WTC11 (cell line): ENCODE measurements around the gene BMF. TPM values are rescaled to one million over a fixed set of nuclear protein-coding genes. Genes with fewer than 3 reads are reported as not detected.

Experiments
- ATAC-seq: fragments of 200-7000 bp; cut with Tn5 transposase; 2 replicates; pipeline ENCODE4 v1.10.0; 2021; ENCODE audit warnings: mild to moderate bottlenecking, moderate library complexity
- CTCF ChIA-PET: fragments of 300-600 bp; sonication (Branson Sonifier 250); formaldehyde crosslinking; loops from one replicate; lab custom pipeline; 2021; ENCODE audit warnings: antibody characterized with exemption; lab: Charles Lee
- POLR2A ChIA-PET: fragments of 350-600 bp; sonication (Branson Sonifier 250); formaldehyde crosslinking; loops from one replicate; lab custom pipeline; 2021; ENCODE audit warnings: antibody characterized with exemption; lab: Charles Lee
- DNase-seq: peaks from one replicate; pipeline ENCODE4 v3.0.0; 2021; ENCODE audit warnings: low spot score
- H3K27ac Mint-ChIP-seq: 2 replicates; pipeline ENCODE4 v1.8.0; 2021; ENCODE audit warnings: mixed read lengths
- H3K27me3 Mint-ChIP-seq: 2 replicates; pipeline ENCODE4 v1.8.0; 2021; ENCODE audit warnings: low read depth, mild to moderate bottlenecking, moderate library complexity, mixed read lengths
- H3K36me3 Mint-ChIP-seq: 2 replicates; pipeline ENCODE4 v1.8.0; 2021; ENCODE audit warnings: mixed read lengths
- H3K4me1 Mint-ChIP-seq: 2 replicates; pipeline ENCODE4 v1.8.0; 2022; ENCODE audit warnings: mixed read lengths
- H3K4me3 Mint-ChIP-seq: 2 replicates; pipeline ENCODE4 v1.8.0; 2021; ENCODE audit warnings: mild to moderate bottlenecking, moderate library complexity, mixed read lengths
- H3K9me3 Mint-ChIP-seq: 2 replicates; pipeline ENCODE4 v1.8.0; 2021; ENCODE audit warnings: mixed read lengths
- ATF3 ChIP-seq: sonication (generic); formaldehyde crosslinking; conservative IDR thresholded peaks from 2 replicates; pipeline ENCODE4 v1.8.1; 2022; ENCODE audit warnings: mild to moderate bottlenecking, missing genetic modification reagents
- CBFB ChIP-seq: sonication (generic); formaldehyde crosslinking; IDR thresholded peaks from 2 replicates; pipeline ENCODE4 v1.8.1; 2022; ENCODE audit warnings: mild to moderate bottlenecking, low read depth, missing genetic modification reagents
- CDX4 ChIP-seq: fragments of 250-450 bp; sonication (Bioruptor Pico); IDR thresholded peaks from 2 replicates; pipeline ENCODE4 v1.9.0; 2021; ENCODE audit warnings: moderate library complexity, mild to moderate bottlenecking, inconsistent platforms, borderline replicate concordance
- ELF4 ChIP-seq: sonication (generic); formaldehyde crosslinking; IDR thresholded peaks from 2 replicates; pipeline ENCODE4 v1.8.1; 2022; ENCODE audit warnings: low read depth, mild to moderate bottlenecking, moderate library complexity, missing genetic modification reagents
- ESRRA ChIP-seq: sonication (generic); formaldehyde crosslinking; IDR thresholded peaks from 2 replicates; pipeline ENCODE4 v1.8.1; 2022; ENCODE audit warnings: mild to moderate bottlenecking, missing genetic modification reagents, borderline replicate concordance
- ETV6 ChIP-seq: sonication (generic); formaldehyde crosslinking; IDR thresholded peaks from 2 replicates; pipeline ENCODE4 v1.8.1; 2022; ENCODE audit warnings: mild to moderate bottlenecking, missing genetic modification reagents
- GRHL2 ChIP-seq: fragments of 250-450 bp; sonication (Bioruptor Pico); IDR thresholded peaks from 2 replicates; pipeline ENCODE4 v1.8.0; 2022; ENCODE audit warnings: mild to moderate bottlenecking, moderate library complexity; ENCODE audit not compliant: insufficient replicate concordance, severe bottlenecking
- JAZF1 ChIP-seq: fragments of 250-450 bp; sonication (Bioruptor Pico); IDR thresholded peaks from 2 replicates; pipeline ENCODE4 v1.9.0; 2021; ENCODE audit warnings: moderate library complexity, mild to moderate bottlenecking, inconsistent platforms
- MLX ChIP-seq: sonication (generic); formaldehyde crosslinking; IDR thresholded peaks from 2 replicates; pipeline ENCODE4 v1.8.1; 2023; ENCODE audit warnings: mild to moderate bottlenecking, missing genetic modification reagents, moderate library complexity
- NFE2L1 ChIP-seq: sonication (generic); formaldehyde crosslinking; IDR thresholded peaks from 2 replicates; pipeline ENCODE4 v1.8.1; 2023; ENCODE audit warnings: missing genetic modification reagents
- NFYB ChIP-seq: sonication (generic); formaldehyde crosslinking; conservative IDR thresholded peaks from 2 replicates; pipeline ENCODE4 v1.8.0; 2022; ENCODE audit warnings: low read depth, missing genetic modification reagents
- NR1H2 ChIP-seq: sonication (generic); formaldehyde crosslinking; IDR thresholded peaks from 2 replicates; pipeline ENCODE4 v1.9.0; 2021; ENCODE audit warnings: mild to moderate bottlenecking, moderate library complexity, missing genetic modification reagents
- OVOL2 ChIP-seq: fragments of 250-450 bp; sonication (Bioruptor Pico); IDR thresholded peaks from 2 replicates; pipeline ENCODE4 v1.9.0; 2021; ENCODE audit warnings: mild to moderate bottlenecking, borderline replicate concordance
- STAT6 ChIP-seq: sonication (generic); formaldehyde crosslinking; conservative IDR thresholded peaks from 2 replicates; pipeline ENCODE4 v1.8.1; 2023; ENCODE audit warnings: mild to moderate bottlenecking, low read depth, missing genetic modification reagents, moderate library complexity
- TCF7 ChIP-seq: sonication (generic); formaldehyde crosslinking; IDR thresholded peaks from 2 replicates; pipeline ENCODE4 v1.8.0; 2022; ENCODE audit warnings: mild to moderate bottlenecking, low read depth, missing genetic modification reagents, moderate library complexity
- ZBTB21 ChIP-seq: sonication (generic); formaldehyde crosslinking; IDR thresholded peaks from 2 replicates; pipeline ENCODE4 v1.8.1; 2023; ENCODE audit warnings: mild to moderate bottlenecking, missing genetic modification reagents, borderline replicate concordance
- ZMAT4 ChIP-seq: fragments of 250-450 bp; sonication (Bioruptor Pico); IDR thresholded peaks from 2 replicates; pipeline ENCODE4 v1.9.0; 2021; ENCODE audit warnings: mild to moderate bottlenecking
- ZNF121 ChIP-seq: sonication (generic); formaldehyde crosslinking; IDR thresholded peaks from 2 replicates; pipeline ENCODE4 v1.8.0; 2023; ENCODE audit warnings: missing genetic modification reagents
- ZNF138 ChIP-seq: sonication (generic); formaldehyde crosslinking; conservative IDR thresholded peaks from 2 replicates; pipeline ENCODE4 v1.8.1; 2022; ENCODE audit warnings: mild to moderate bottlenecking, moderate library complexity, missing genetic modification reagents
- ZNF219 ChIP-seq: sonication (generic); formaldehyde crosslinking; IDR thresholded peaks from 2 replicates; pipeline ENCODE4 v1.8.0; 2023; ENCODE audit warnings: missing genetic modification reagents, mild to moderate bottlenecking, borderline replicate concordance
- ZNF416 ChIP-seq: fragments of 250-450 bp; sonication (Bioruptor Pico); IDR thresholded peaks from 2 replicates; pipeline ENCODE4 v1.9.0; 2021; ENCODE audit warnings: mild to moderate bottlenecking, inconsistent platforms
- ZNF423 ChIP-seq: fragments of 250-450 bp; sonication (Bioruptor Pico); IDR thresholded peaks from 2 replicates; pipeline ENCODE4 v2.1.2; 2022; ENCODE audit warnings: mild to moderate bottlenecking, moderate library complexity
- total RNA-seq: library from RNA; stranded (reverse); gene quantifications from 3 replicates; pipeline ENCODE4 v1.2.3, GENCODE V29; 2021

Gene BMF
- total RNA-seq, 1 experiment from 2014 or later = 36.9 TPM

GRCh38 chr15:40038638-40039543 is 69.8 kb downstream of the BMF start, which contains the start of gene SRP14 (continued):
- TF ChIP-seq ZNF121 (CRISPR knock-in tag) (no peak), ETV6 (CRISPR knock-in tag) (peak; percentile 72; the same call in 1 of the 2 replicates), NR1H2 (CRISPR knock-in tag) (no peak), ZNF416 (CRISPR knock-in tag) (no peak), CDX4 (CRISPR knock-in tag) (no peak), ZNF219 (CRISPR knock-in tag) (no peak)

- peak overlapping the region; percentile 90 for H3K4me3 Mint-ChIP-seq
- peaks cover 20% of the 10 kb centered on the region for H3K4me1 Mint-ChIP-seq
- POLR2A ChIA-PET = interaction anchor here (1.1 to 1.2 kb wide), 2 partner anchors 140 to 150 kb away, joined by 3 to 5 read pairs; no protein-coding TSS in a partner anchor
- no peaks in the 10 kb centered on the region for H3K27me3 Mint-ChIP-seq
- CTCF ChIA-PET = interaction anchor here (0.6 to 4.1 kb wide), 7 partner anchors 19 to 241 kb away, joined by 3 to 15 read pairs (median 7); no protein-coding TSS in a partner anchor
- TF ChIP-seq ESRRA = no peak
- no peak for TF ChIP-seq ZNF138 (CRISPR knock-in tag)
- TF ChIP-seq JAZF1 (CRISPR knock-in tag) = no peak
- TF ChIP-seq NFE2L1 = no peak
- TF ChIP-seq ATF3 (CRISPR knock-in tag) = no peak
- TF ChIP-seq ZBTB21 (CRISPR knock-in tag) = no peak
- TF ChIP-seq ZMAT4 (CRISPR knock-in tag) = no peak
- TF ChIP-seq GRHL2 = no peak
- TF ChIP-seq MLX (CRISPR knock-in tag) = no peak
- no peak for TF ChIP-seq CBFB (CRISPR knock-in tag)
- no peak for TF ChIP-seq STAT6 (CRISPR knock-in tag)
- no peak for TF ChIP-seq TCF7
- no peak for TF ChIP-seq ELF4
- TF ChIP-seq ZNF423 = no peak
- TF ChIP-seq OVOL2 (CRISPR knock-in tag) = no peak
- no peak for TF ChIP-seq NFYB (CRISPR knock-in tag)
- no peak for ATAC-seq
- H3K27ac Mint-ChIP-seq = peak overlapping the region; percentile 96
- no peak for DNase-seq
- H3K36me3 Mint-ChIP-seq = peaks cover 33% of the 10 kb centered on the region
- no peaks in the 10 kb centered on the region for H3K9me3 Mint-ChIP-seq
Measured at GRCh38 chr15:40038275-40038637, 70.4 kb downstream of the BMF start.

Other genes with a start within 250 kb of the BMF start
- gene GPR176, start 188.6 kb downstream of the BMF start, total RNA-seq = 117 to 131 TPM (median 127 TPM) in 3 replicates
- gene EIF2AK4, start 174.8 kb downstream of the BMF start, total RNA-seq = 89.1 to 93.2 TPM (median 90.7 TPM) in 3 replicates
- gene SRP14, start 69.7 kb downstream of the BMF start, total RNA-seq = 190 to 199 TPM (median 192 TPM) in 3 replicates
- gene BUB1B, start 52.2 kb upstream of the BMF start, total RNA-seq = 148 to 192 TPM (median 156 TPM) in 3 replicates
- gene PAK6, start 130.2 kb upstream of the BMF start, total RNA-seq = 8.7 to 11.7 TPM (median 9.6 TPM) in 3 replicates
- 1.2 to 1.7 TPM (median 1.4 TPM) in 3 replicates for gene ANKRD63, start 174.2 kb upstream of the BMF start, total RNA-seq
- gene PLCB2, start 199.1 kb upstream of the BMF start, total RNA-seq = 14.2 to 18.5 TPM (median 15.2 TPM) in 3 replicates
- gene INAFM2, start 214.8 kb upstream of the BMF start, total RNA-seq = 28.2 to 34.2 TPM (median 30.3 TPM) in 3 replicates
- gene CCDC9B, start 232.1 kb upstream of the BMF start, total RNA-seq = 1.4 to 1.8 TPM (median 1.8 TPM) in 3 replicates
- gene PHGR1, start 242.2 kb upstream of the BMF start, total RNA-seq = not detected in 3 replicates
- gene DISP2, start 249.3 kb upstream of the BMF start, total RNA-seq = 1.0 to 3.5 TPM (median 1.9 TPM) in 3 replicates